Mesodermal cell (in vitro differentiated cells): ENCODE measurements around the gene KRT3.
"Not testable (repeated sequence)": the region's sequence is repeated elsewhere in the genome, so short reads cannot be mapped to it uniquely, and the experiment has no call there.

Source experiments
- H3K27ac ChIP-seq: 2 replicates; pipeline ENCODE4 v1.7.0; 2013; ENCODE audit warnings: mild to moderate bottlenecking, low read depth, low read length, moderate library complexity; ENCODE audit not compliant: severe bottlenecking
- H3K36me3 ChIP-seq: 2 replicates; pipeline ENCODE4 v1.7.1; 2013; ENCODE audit warnings: mild to moderate bottlenecking, low read length, moderate library complexity; ENCODE audit not compliant: control insufficient read depth, insufficient read depth
- H3K4me1 ChIP-seq: one replicate; pipeline ENCODE4 v1.7.1; 2013; ENCODE audit warnings: mild to moderate bottlenecking, low read length; ENCODE audit not compliant: insufficient read depth, control insufficient read depth, poor library complexity, severe bottlenecking
- H3K4me3 ChIP-seq: 2 replicates; pipeline ENCODE4 v1.7.0; 2013; ENCODE audit warnings: low read length, control low read depth, mild to moderate bottlenecking; ENCODE audit not compliant: insufficient read depth, poor library complexity, severe bottlenecking; ENCODE audit errors: extremely low read depth
- H3K9me3 ChIP-seq: 2 replicates; pipeline ENCODE4 v1.7.1; 2013; ENCODE audit warnings: mild to moderate bottlenecking, low read length, moderate library complexity; ENCODE audit not compliant: control insufficient read depth
- WGBS, 2 experiments: methylation state at CpG; one replicate each; pipeline ENCODE4 v1.1.5; 2013; ENCODE audit warnings: missing lambda C conversion rate in 2 of 2; ENCODE audit not compliant: insufficient coverage in 2 of 2; 5-methylcytosine and 5-hydroxymethylcytosine counted together

The KRT3 gene

GRCh38 chr12:52795332-52795674 lies 614 bp downstream of the KRT3 start:
- WGBS, 2 experiments, result 66 to 89% methylated on average over 2 of the region's 2 CpGs
- H3K9me3 ChIP-seq, H3K4me3 ChIP-seq: not testable (repeated sequence)

GRCh38 chr12:52794479-52795331 lies 1.2 kb downstream of the KRT3 start:
- H3K4me1 ChIP-seq, result peaks cover 24% of the 10 kb centered on the region
- no peak overlapping the region for H3K4me3 ChIP-seq
- no peak overlapping the region for H3K27ac ChIP-seq
- 83 to 85% methylated on average over 2 to 3 of the region's 5 CpGs for WGBS, 2 experiments
- H3K9me3 ChIP-seq, result no peaks in the 10 kb centered on the region
- H3K36me3 ChIP-seq, result no peaks in the 10 kb centered on the region

More at GRCh38 chr12:52795332-52795674, 614 bp downstream of the KRT3 start:
- H3K27ac ChIP-seq, H3K36me3 ChIP-seq: not testable (repeated sequence)
- H3K4me1 ChIP-seq, result peaks cover 24% of the 10 kb centered on the region

GRCh38 chr12:52792185-52793029 lies 3.5 kb downstream of the KRT3 start:
- WGBS, 2 experiments, result 95% methylated on average over 9 of the region's 10 CpGs
- Histone ChIP-seq H3K4me1 (peaks cover 3% of the 10 kb centered on the region), H3K4me3 (no peak overlapping the region), H3K9me3 (no peaks in the 10 kb centered on the region), H3K27ac (no peak overlapping the region), H3K36me3 (no peaks in the 10 kb centered on the region)

- Histone ChIP-seq H3K9me3 (no peaks in the 10 kb centered on the region), H3K4me3 (no peak overlapping the region), H3K27ac (no peak overlapping the region), H3K4me1 (no peaks in the 10 kb centered on the region), H3K36me3 (no peaks in the 10 kb centered on the region)
- 91 to 97% methylated on average over 10 to 12 of the region's 12 CpGs for WGBS, 2 experiments
Observed at GRCh38 chr12:52791271-52792184, 4.4 kb downstream of the KRT3 start.

DNA sequence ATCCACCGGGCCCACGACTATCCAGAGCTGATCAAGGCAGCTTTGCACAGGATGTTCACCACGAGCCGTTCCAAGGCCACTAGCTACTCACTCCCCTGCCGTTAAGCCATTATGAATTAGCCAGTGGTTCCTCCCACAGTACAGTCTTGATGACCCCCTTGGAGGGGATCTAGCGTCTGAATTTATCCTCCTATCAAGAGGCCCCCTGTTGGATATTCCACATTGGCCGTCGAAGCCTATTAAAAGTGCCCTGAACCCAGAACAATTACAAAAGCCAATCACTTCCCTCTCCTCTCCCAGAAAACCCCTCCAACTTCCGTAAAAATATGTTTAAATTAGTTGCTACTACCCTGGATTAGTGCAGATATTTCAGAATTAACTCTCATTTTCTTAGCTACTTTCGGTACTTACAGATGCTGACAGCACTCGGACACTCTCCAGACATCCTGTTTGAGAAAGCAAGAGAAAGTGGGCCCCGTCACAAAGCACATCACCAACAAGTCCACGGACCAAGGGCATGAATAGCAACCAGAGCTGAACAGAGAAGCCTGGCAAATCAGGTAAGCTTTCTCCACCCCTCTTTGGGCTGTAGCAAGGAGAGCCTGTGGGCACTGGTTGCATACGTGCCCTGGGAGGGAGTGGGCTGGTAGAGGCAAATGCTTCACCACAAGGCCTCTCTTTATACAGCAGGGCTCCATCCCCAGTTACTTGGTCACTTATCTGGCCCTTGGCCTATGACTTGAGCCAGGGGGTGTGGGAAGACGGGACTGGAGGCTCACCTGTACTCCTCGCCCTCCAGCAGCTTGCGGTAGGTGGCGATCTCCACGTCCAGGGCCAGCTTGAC lies 5.3 kb downstream of the KRT3 start:
- H3K9me3 ChIP-seq, result no peaks in the 10 kb centered on the region
- no peaks in the 10 kb centered on the region for H3K4me1 ChIP-seq
- 90 to 93% methylated on average over 14 to 16 of the region's 19 CpGs for WGBS, 2 experiments
- H3K36me3 ChIP-seq, result no peaks in the 10 kb centered on the region
- H3K27ac ChIP-seq, result no peak overlapping the region
- no peak overlapping the region for H3K4me3 ChIP-seq

DNA sequence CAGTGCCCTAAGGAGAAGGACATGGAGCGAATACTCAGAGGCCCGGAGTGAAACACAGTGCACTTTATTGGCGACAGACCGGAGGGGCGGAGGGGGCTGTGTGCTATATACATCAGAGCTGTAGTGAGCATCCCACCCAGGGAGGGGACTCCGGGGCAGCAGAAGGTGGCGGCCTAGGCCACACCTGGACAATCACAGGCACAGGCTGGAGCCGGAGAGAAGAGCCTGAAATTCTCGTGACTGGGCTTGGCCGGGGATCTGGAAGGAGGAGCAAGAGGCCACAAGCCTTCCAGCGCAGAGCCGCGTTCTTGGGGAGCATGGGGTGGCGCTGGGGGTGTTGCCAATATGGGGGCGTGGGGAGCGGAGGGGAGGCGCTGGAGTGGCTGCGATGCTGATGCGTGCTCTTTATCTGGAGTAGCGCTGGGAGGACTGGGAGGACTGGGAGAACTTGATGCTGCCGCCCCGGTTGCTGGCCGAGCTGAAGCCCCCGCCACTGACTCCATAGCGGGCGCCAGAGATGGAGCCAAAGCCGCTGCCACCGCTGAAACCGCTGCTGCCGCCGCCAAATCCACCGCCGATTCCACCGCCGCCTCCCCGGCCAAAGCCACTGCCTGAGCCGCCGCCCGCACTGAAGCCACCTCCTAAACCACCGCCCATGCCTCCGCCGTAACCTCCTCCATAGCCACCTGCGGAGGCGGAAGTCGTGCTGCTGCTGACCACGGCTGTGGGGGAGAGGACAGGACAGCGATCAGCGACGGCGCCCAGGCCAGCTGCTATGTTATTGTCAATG lies 6.1 kb downstream of the KRT3 start:
- Histone ChIP-seq H3K9me3 (no peaks in the 10 kb centered on the region), H3K4me1 (no peaks in the 10 kb centered on the region), H3K4me3 (no peak overlapping the region), H3K27ac (no peak overlapping the region), H3K36me3 (no peaks in the 10 kb centered on the region)
- 89 to 93% methylated on average over 41 to 48 of the region's 50 CpGs for WGBS, 2 experiments

DNA sequence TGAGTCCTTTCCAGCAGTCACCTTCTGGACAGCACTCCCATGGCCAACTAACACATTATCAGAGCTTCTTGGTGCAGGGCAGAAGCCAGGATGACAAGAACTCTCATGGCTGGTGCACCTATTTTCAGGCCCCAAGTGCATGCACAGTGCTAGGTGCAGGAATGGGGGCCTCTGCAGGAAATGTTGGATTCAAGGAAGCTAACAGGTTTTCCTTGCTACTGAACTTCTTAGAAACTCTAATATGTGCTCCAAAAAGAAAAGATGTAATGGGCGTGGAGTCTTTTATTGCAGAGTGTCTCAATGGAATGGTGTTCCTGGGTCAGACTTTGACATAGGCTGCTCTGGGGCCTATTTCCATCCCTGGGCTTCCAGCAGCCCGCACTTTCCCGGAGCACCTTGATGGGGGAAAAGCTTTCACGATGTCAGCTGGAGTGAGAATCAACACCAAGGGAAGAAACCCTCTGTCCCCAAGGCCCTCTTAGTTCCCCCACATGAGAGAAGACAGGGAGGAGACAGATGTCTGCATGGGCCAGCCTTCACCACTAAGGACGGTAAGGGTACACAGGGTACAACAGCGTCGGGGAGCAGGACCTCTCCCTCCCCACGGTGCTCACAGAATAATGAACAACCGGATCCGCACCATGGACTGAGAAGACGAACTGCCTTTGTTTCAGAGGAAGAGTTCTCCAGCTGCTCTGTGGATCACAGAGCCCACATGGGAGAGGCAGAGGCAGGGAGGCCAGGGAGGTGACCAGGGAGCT lies 6.9 kb downstream of the KRT3 start:
- Histone ChIP-seq H3K9me3 (no peaks in the 10 kb centered on the region), H3K4me3 (no peak overlapping the region), H3K36me3 (no peaks in the 10 kb centered on the region), H3K4me1 (no peaks in the 10 kb centered on the region), H3K27ac (no peak overlapping the region)
- WGBS, 2 experiments, result 90 to 93% methylated on average over 7 to 10 of the region's 11 CpGs

GRCh38 chr12:52788192-52788875 lies 7.6 kb downstream of the KRT3 start:
- no peak overlapping the region for H3K27ac ChIP-seq
- no peaks in the 10 kb centered on the region for H3K4me1 ChIP-seq
- no peaks in the 10 kb centered on the region for H3K9me3 ChIP-seq
- no peaks in the 10 kb centered on the region for H3K36me3 ChIP-seq
- no peak overlapping the region for H3K4me3 ChIP-seq
- 82 to 88% methylated on average over 3 of the region's 6 CpGs for WGBS, 2 experiments
